ENCODE measurements around the gene RBM17.
A peak's percentile ranks its signal among the peaks of the same experiment; 100 is the strongest.

Gene RBM17

GRCh38 chr10:6071181-6072175 is 17.4 kb upstream of the RBM17 start:
- no peak overlapping the region for H3K4me3 ChIP-seq (ENCODE audit: low read length)
- no peak for DNase-seq (ENCODE audit: low read depth)
- TF ChIP-seq CTCF (conservative IDR thresholded peaks at IDR 0.05; ENCODE audit: low read length), result no peak

GRCh38 chr10:6072215-6072934 is 16.5 kb upstream of the RBM17 start:
- no peak for DNase-seq (ENCODE audit: low read depth)
- TF ChIP-seq CTCF (conservative IDR thresholded peaks at IDR 0.05; ENCODE audit: low read length), result no peak
- no peak overlapping the region for H3K4me3 ChIP-seq (ENCODE audit: low read length)

GRCh38 chr10:6074489-6075301 is 14.1 kb upstream of the RBM17 start:
- no peak for TF ChIP-seq CTCF (conservative IDR thresholded peaks at IDR 0.05; ENCODE audit: low read length)
- peak; percentile 28 for DNase-seq (ENCODE audit: low read depth)
- H3K4me3 ChIP-seq (ENCODE audit: low read length), result no peak overlapping the region

- no peak overlapping the region for H3K4me3 ChIP-seq (ENCODE audit: low read length)
- no peak for TF ChIP-seq CTCF (conservative IDR thresholded peaks at IDR 0.05; ENCODE audit: low read length)
- DNase-seq (ENCODE audit: low read depth), result no peak
Observed at GRCh38 chr10:6077071-6077675, 11.7 kb upstream of the RBM17 start.

GRCh38 chr10:6079044-6079443 is 9.8 kb upstream of the RBM17 start:
- no peak for DNase-seq (ENCODE audit: low read depth)
- no peak overlapping the region for H3K4me3 ChIP-seq (ENCODE audit: low read length)
- no peak for TF ChIP-seq CTCF (conservative IDR thresholded peaks at IDR 0.05; ENCODE audit: low read length)

GRCh38 chr10:6080417-6080973 is 8.3 kb upstream of the RBM17 start:
- no peak for DNase-seq (ENCODE audit: low read depth)
- no peak for TF ChIP-seq CTCF (conservative IDR thresholded peaks at IDR 0.05; ENCODE audit: low read length)
- no peak overlapping the region for H3K4me3 ChIP-seq (ENCODE audit: low read length)

All from AG10803 (cell line).